Stimulated activated CD8-positive, alpha-beta memory T cell treated with anti-CD3 and anti-CD28 coated beads, Interleukin-15, amount 100 ng/mL, for 48 hours (primary cell): ENCODE measurements around the gene ROR2.
"Not testable (repeated sequence)": the region's sequence is repeated elsewhere in the genome, so short reads cannot be mapped to it uniquely, and the experiment has no call there.

ENCODE experiments used
- DNase-seq, 2 donors: peaks; one replicate each; pipeline ENCODE4 v3.0.0-alpha.2; 2020; ENCODE audit warnings: low read depth in 2 of 2

The ROR2 gene

DNA sequence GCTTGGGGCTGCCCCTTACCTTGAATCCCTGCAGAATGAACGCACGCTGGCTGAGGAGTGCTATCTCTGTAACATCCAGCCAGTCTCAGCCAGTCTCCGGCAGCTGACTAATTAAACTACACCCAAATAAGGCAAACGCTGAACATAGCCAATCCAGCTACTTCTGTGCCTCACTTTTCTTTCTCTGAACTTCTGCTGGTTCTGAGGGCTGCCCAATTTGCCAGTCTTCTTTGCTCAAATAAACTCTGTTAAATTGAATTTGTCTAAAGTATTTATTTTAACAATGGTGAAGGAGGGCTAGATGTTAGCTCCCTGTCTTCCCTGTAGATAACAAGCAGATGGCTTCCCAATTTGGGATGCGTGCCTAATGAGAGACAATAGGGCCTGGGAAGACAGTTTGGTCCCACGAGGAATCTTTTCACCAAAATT, 372.4 kb downstream of the ROR2 start:
- DNase-seq, result no peak

DNA sequence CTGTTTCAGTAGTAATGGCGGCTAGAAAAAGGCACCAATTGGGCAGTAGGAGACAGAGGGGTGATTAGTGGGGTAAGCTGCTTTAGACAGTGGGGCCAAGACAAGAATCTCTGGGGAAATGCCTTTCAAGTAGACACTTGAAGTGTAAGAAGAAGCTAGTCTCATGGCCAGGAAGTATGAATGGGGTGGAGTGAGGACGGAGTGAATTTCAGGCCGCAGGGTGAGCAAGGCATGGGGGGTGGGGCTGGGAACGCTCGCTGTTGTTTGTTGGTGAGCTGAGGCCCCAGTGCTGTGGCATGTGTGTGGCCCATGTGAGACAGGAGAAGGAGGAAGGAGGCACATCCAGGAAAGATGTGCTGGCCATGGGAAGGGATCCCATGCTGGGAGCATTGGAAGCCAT, 377.2 kb downstream of the ROR2 start:
- DNase-seq, result no peak

DNA sequence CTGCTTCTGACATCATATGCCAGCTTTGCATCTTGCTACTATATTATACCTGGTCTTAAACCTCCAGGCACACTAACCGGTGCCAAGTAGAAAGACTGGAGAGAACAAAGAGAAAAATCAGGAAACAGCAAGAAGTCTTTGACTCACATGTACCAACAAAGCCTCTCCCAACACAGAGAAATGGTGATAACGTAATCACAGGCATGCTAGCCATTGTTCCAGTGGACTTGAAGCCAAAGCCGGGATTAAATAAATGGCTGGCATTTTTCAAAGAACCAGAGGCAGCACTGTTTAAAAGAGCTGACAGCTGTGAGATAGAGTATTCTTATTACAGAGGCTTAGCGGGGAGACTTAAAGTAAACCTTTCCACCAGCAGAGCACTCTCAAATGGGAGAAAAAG, 378.0 kb downstream of the ROR2 start:
- no peak for DNase-seq

DNA sequence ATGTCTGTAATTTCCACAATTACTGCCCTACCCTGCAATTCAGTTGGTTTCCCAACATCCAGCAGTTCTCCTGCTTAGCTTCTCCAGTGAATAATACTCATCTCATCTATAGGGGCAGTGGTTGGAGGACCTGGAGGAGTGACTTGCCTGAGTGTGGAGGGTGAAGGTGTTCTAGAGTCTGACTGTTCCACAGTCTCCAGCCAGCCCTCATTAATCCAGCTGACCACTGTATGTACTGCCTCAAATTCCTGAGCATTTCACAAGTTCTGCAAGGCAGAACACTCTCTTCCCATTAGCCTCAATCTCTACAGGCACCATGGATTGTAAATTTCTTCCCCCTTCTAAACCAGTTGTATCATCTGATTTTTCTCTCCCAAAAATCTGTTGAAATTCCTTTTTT, 379.0 kb downstream of the ROR2 start:
- DNase-seq, result no peak

DNA sequence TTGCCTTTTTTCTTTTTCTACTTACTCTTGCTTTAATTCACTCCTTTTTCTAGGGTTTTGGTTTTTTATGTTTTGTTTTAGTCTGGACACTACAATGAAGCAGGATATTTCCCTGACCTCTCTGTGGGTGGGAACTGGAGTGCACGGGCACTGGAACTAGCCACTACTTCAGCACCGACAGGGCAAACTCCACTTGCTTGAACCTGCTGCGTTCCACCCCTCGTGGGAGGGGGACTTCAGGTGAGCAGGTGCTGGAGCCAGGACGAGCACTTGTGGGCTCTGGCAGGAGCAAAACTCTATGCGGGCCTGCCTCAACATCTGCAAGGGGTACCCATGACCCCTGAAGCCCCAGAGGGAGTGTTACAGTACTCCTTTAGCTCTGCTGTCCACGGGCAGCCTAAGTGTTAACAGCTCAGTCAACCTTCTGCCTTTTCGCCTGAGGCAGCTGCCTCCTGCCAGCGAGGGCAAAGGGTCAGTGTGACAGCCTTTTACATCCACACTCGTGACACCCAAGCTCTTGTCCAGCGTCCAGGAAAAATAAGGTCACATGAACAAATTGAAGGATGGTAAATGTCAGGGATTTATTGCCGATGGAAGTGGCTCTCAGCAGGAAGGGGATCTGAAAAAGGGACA, 382.3 kb downstream of the ROR2 start:
- no peak for DNase-seq

DNA sequence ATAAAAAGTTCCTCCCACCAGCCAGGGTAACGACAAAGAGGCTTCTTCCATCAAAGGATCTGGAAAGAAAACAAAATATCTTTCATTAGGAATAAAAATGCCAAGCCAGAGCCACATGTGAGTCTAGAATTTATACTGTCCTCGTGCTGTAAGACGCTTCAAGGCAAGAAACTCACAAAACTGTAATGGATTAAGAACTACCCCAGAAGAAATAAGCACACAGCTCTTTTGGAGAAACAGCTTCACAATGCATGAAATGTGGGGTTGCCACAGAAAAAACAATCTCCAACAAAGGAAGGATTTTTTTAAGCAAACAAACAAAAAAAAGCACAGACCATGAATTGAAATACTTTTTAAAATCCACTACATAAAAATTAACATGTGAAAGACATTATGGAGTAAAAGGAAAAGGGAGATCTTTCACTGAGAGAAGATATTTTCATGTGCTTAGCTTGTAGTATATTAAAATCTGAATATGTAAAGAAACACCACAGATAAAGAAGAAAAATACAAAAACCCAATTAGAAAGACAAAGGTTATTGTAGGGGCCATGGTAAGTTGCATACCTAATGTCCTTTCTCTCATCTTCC, 385.9 kb downstream of the ROR2 start:
- DNase-seq, result no peak

DNA sequence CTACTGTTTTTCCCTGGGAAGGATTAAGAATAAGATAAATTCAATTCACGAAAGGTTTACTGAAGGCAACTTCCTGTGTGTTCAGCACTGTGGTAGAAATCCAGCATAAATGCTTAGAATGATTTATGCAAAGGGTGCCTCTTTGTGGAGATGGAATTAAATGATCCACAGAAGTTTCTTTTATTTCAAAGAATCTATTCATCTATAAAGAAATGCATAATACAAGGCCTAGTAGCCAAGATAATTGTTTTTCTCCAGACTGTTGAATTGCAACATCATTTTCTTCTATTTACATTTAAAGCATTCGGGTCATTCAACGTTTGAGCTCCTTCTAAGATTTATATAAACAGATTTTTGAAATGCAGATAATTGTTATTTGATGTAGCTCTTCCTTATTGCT, 387.6 kb downstream of the ROR2 start:
- DNase-seq, result no peak

DNA sequence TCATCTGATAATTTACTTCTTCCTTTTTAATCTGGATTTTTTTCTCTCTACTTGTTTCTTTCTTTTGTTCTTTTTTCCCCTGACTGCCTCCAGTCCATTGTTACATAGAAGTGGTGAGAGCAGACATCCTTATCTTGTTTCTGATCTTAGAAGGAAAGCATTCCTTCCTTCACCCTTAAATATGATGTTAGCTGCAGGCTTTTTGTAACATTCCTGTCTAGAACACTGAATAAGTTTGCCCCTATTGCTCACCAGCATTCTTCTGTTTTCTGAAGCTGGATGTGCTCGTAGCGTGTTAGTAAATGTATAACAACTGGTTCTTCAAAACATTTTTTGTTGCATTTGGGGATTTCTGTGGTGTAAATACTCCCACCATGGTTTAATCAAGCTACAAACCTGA, 389.7 kb downstream of the ROR2 start:
- no peak for DNase-seq

DNA sequence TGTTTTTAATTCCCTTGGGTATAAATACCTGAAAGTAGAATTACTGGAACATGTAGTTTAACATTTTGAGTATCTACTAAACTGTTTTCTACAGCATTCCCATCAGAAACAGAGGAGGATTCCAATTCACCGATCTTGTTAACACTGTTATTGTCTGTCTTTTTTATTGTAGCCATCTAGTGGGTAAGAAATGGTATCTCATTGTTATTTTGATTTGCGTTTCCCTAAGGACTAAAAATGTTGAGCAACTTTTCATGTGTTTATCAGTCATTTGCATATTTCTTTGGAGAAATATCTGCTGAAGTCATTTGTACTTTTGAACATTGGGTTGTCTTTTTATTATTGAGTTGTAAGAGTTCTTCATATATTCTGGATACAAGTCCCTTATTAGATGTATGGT, 391.1 kb downstream of the ROR2 start:
- DNase-seq, result no peak

DNA sequence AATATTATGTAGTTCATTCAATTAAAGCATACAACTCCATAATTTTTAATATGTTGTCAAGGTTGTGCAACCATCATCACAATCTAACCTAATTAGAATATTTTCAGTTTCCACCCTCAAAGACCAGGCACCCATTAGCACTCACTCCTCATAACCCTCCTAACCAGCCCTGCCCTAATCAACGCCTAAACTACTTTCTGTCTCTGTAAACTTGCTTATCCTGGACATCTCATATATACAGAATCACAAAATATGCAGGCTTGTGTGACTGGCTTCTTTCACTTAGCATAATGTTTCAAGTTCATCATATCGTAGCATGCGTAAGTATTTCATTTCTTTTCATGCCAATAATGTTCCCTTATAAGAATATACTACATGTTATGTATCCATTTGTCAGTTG, 391.6 kb downstream of the ROR2 start:
- DNase-seq, result no peak

DNA sequence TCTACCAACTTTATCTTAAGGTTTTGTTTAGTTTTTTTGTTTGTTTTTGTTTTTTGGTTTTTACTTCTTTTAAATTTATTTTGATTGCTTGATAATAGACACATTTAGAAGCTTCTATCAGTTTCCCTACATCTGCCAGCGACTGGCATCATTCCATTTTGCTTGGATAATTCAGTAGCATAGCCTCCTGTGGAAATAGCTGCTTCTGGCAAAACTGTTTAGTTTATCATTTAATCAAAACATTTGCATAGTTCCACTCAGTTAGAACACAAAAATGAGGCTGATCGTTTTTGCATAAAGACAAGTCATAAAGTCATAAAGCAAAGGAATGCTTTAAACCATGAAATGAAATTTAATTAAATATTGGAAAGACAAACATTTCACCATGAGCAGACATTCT, 392.7 kb downstream of the ROR2 start:
- DNase-seq, result no peak

DNA sequence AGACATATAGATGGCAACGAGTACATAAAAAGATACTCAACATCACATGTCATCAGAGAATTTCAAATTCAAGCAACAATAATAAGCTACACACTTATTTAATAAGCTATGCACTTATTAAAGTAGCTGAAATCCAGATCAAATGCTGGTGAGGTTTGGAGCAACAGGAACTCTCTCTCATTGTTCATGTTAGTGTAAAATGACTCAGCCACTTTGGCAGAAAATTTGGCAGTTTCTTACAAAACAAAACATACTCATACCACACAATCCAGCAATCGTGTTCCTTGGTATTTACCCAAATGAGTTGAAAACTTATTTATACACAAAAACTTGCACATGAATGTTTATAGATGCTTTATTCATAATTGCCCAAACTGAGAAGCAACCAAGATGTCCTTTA, 394.9 kb downstream of the ROR2 start:
- DNase-seq, result no peak

DNA sequence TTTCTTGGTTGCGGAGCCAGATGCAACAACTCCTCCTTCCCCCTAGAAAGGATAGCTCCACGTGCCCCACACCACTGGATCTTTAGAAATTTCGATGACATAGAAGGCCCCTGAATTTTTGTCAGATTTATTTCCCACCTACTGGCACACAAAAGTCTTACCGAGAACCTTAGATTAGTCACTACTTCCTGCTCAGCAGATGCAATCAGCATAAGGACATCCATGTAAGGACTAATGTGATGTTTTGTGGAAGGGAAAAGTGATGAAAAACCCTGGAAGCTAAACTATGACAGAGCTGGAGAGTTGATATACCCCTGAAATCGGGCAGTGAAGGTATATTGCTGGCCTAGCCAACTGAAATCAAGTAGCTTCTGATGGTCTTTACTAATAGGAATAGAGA, 400.9 kb downstream of the ROR2 start:
- no peak for DNase-seq

DNA sequence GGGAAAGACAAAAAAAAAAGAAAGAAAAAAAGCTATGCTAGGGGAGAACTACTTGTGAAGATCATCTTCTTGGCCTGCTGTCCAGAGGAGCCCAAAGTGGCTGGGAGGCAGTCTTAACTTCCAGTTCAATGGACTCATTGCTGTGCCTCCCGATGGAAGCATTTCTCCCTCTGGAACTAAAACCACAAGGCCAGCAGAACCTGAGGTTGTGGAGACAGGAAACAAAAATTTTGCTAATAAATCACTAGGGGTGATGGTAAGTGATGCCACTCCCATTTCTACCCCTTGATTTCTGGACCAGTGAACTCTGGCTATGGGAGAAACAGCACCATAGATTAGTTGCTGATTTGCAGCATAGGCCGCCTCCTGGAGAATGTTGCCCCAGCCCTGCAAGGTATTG, 402.9 kb downstream of the ROR2 start:
- no peak for DNase-seq

DNA sequence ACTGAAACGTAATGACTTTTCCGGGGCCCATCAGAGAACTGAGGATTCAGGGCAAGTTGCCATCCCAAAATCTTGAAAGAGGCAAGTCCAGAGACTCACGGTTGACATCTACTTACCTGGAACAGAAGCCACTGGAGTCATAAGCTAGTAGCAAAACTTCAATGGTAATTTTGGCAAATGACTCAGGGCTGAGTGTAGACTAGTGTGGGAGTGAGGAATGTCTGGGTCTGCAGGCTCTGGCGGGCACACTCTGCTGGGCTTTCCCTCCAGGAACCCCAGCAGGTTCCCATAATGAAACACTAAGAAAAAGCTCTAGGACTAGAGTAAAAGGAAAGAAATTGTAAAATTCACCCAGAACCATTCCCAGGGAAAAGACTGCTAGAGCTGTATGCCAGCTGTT, 403.5 kb downstream of the ROR2 start:
- no peak for DNase-seq

DNA sequence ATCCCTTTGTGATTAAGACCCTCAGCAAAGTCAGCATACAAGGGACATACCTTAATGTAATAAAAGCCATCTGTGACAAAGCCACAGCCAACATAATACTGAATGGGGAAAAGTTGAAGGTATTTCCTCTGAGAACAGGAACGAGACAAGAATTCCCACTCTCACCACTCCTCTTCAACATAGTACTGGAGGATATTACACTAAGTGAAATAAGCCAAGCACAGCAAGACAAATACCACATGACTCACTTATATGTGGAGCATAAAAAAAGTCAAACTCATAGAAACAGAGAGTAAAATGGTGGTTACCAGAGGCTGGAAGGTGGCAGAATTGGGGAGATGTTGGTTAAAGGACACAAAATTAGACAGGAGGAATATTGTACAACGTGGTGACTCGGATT, 408.3 kb downstream of the ROR2 start:
- DNase-seq, result no peak

DNA sequence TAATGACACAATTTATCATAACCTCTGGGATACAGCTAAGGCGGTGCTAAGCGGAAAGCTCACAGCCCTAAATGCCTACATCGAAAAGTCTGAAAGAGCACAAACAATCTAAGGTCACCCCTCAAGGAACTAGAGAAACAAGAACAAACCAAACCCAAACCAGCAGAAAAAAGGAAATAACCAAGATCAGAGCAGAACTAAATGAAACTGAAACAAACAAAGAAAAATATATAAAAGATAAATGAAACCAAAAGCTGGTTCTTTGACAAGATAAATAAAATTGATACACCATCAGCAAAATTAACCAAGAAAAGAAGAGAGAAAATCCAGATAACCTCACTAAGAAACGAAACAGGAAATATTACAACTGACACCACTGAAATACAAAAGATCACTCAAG, 409.5 kb downstream of the ROR2 start:
- DNase-seq, result not testable (repeated sequence)

DNA sequence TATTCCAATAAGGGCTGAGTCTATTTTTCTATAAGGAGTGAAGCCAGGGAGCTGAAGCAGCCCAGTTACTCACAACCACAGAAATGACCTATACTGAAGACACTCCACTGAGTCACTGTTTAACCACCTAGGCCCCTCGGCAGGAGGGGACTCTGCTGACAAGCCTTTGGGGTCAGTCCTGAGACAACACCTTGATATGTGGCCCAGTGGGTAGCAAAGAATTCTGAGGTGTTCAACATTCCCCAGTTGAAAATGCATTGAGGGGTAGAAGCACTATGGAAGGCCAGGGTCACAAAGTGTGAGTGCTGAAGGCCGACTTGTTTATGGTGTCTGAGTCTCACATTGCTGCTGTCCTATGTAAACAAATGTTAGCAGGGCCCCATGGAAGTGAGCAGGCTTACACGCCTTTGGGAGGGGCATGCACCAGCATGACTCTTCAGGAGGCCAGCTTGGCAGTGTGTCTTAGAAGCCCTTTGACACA, 413.8 kb downstream of the ROR2 start:
- no peak for DNase-seq

DNA sequence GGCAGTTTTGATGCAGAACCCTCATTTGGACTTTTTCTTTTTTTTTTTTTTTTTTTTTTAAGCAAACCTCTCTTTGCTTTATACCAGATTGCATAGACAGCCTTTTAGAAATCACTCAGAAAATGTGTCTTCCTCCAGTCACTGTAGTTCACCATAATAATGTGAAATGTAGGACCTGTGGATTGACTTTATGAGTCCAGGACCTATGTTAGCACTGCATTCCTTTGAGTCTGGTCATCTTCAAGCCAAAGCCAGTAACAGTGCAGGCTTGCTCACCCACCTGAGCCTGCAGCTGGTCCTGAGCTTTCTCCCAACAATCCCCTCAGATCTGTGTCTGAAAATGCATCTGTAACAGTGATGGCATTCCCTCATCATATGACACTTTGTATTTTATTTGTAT, 415.7 kb downstream of the ROR2 start:
- no peak for DNase-seq

DNA sequence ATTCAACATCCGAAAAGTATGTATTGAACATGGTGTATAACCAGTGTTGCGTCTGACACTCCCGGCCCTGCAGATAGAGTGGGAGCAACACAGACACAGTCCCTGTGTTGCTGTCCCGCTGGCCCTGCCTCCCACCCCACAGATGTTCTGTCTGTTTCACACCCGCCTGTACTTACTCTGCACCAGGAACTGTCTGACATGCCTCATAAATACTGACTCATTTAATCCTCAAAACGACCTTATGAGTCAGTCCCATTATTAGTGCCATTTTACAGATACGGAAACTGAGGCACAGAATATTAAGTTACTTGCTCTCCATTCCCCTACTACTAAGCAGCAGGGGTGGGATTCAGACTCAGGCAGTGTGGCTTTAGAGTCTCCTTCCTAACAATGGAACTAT, 416.6 kb downstream of the ROR2 start:
- no peak for DNase-seq

DNA sequence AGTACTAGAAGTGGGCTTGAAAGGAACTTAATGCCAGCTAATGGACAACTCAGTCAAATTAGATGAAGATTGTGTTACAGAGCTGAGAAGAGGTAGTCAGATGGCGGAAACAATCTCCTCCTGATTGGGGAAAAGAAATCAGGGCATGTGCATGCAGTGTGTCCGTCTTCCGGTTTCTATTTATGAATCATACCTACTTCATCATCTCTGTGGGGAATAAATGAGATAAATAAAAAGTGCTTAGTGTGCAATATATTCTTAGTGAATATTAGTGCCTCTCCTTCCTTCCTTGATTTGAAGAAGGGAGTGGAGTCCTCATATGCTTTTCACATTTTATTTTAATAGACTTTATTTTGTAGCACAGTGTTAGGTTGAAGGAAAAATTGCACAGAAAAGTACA, 417.7 kb downstream of the ROR2 start:
- DNase-seq, result no peak

DNA sequence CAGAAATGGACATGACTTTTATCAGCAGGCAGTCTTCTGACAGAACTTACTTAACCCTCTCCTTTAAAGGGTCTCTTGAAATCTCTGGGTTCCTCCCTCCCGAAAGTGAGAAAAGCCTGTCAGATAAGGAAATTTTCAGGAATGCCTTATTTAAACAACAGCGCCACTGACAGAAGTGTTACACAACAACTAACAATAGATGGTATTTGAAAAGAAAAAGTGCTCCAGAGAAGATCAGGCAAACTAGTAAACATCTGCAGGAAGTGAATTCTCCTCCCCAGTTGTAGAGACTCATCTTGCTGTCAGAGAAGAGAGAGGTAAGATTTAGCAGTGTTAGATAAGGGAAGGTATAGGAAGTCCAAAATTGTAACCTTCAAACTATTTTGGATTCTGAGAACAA, 419.2 kb downstream of the ROR2 start:
- no peak for DNase-seq

DNA sequence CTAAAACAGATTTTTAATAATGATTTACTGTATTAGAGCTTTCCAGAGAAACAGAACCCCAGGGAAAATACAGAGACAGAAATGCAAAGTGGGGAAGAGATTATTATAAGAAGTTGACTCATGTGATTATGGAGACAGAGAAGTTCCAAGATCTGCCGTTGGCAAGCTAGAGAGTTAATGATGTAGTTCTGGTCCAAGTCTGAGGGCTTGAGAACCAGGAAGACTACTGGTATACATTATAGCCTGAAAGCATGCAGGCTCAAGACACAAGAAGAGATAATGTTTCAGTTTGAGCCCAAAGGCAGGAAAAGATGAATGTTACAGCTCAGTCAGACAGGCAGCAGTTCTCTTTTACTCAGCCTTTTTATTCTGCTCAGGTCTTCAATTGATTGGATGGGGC, 427.5 kb downstream of the ROR2 start:
- no peak for DNase-seq
